Endometrial microvascular endothelial cells (primary cell): ENCODE measurements around the gene CHST5. TPM values are rescaled to one million over a fixed set of nuclear protein-coding genes. Genes with fewer than 3 reads are reported as not detected.

ENCODE experiments used
- in situ Hi-C: cut with HindIII; loops from 2 replicates; pipeline ENCODE4 v1.10.0; 2017; ENCODE audit warnings: low sequenced_read_pairs, low pct_unique_long_range_greater_than_20kb; ENCODE audit errors: inconsistent ontology term
- total RNA-seq: library from RNA; depleted of rRNA; stranded (reverse); fragments of >200 nt; gene quantifications from one replicate; pipeline ENCODE4 v1.2.3, GENCODE V29; 2015; ENCODE audit errors: inconsistent ontology term

The CHST5 gene
- total RNA-seq = not detected

GRCh38 chr16:75535901-75536300 lies at the start of gene CHST5:
Gene CHST5 (minus strand): TSS chr16:75536108. CDS start chr16:75530384, 5,724 bp downstream.
- in situ Hi-C loops = no loop called here

- in situ Hi-C loops = no loop called here
Observed at GRCh38 chr16:75584108-75584507, 48.2 kb upstream of the CHST5 start.

- in situ Hi-C loops = no loop called here
Observed at GRCh38 chr16:75579281-75579834, 43.5 kb upstream of the CHST5 start.

- in situ Hi-C loops = no loop called here
Observed at GRCh38 chr16:75578725-75579124, 42.8 kb upstream of the CHST5 start.

- in situ Hi-C loops = no loop called here
Observed at GRCh38 chr16:75578212-75578611, 42.3 kb upstream of the CHST5 start.

- in situ Hi-C loops = no loop called here
Observed at GRCh38 chr16:75576384-75576811, 40.5 kb upstream of the CHST5 start.

GRCh38 chr16:75575958-75576357 lies 40.0 kb upstream of the CHST5 start:
- in situ Hi-C loops = no loop called here

GRCh38 chr16:75573955-75574354 lies 38.0 kb upstream of the CHST5 start:
- in situ Hi-C loops = loop anchor here (25.0 kb wide), 1 partner anchor 112 kb away; the partner anchor contains the start of gene TMEM170A

GRCh38 chr16:75572864-75573542 lies 37.1 kb upstream of the CHST5 start:
- in situ Hi-C loops = loop anchor here (25.0 kb wide), 1 partner anchor 111 kb away; the partner anchor contains the start of gene TMEM170A

- in situ Hi-C loops = loop anchor here (25.0 kb wide), 1 partner anchor 108 kb away; the partner anchor contains the start of gene TMEM170A
Observed at GRCh38 chr16:75570396-75571065, 34.6 kb upstream of the CHST5 start.

GRCh38 chr16:75567911-75568310 lies 32.0 kb upstream of the CHST5 start:
- in situ Hi-C loops = loop anchor here (25.0 kb wide), 1 partner anchor 106 kb away; the partner anchor contains the start of gene TMEM170A

GRCh38 chr16:75566758-75567255 lies 30.9 kb upstream of the CHST5 start:
- in situ Hi-C loops = loop anchor here (25.0 kb wide), 1 partner anchor 105 kb away; the partner anchor contains the start of gene TMEM170A

GRCh38 chr16:75566040-75566757 lies 30.3 kb upstream of the CHST5 start, which contains the start of gene GABARAPL2:
Gene GABARAPL2 (plus strand): TSS chr16:75566379. CDS start chr16:75566487, 108 bp downstream.
- in situ Hi-C loops = loop anchor here (25.0 kb wide), 1 partner anchor 104 kb away; the partner anchor contains the start of gene TMEM170A

GRCh38 chr16:75565640-75566039 lies 29.7 kb upstream of the CHST5 start:
- in situ Hi-C loops = loop anchor here (25.0 kb wide), 1 partner anchor 103 kb away; the partner anchor contains the start of gene TMEM170A

GRCh38 chr16:75559564-75560372 lies 23.9 kb upstream of the CHST5 start:
- in situ Hi-C loops = loop anchor here (25.0 kb wide), 1 partner anchor 97 kb away; the partner anchor contains the start of gene TMEM170A

GRCh38 chr16:75558846-75559401 lies 23.0 kb upstream of the CHST5 start:
- in situ Hi-C loops = loop anchor here (25.0 kb wide), 1 partner anchor 97 kb away; the partner anchor contains the start of gene TMEM170A

GRCh38 chr16:75556431-75556950 lies 20.6 kb upstream of the CHST5 start:
- in situ Hi-C loops = loop anchor here (25.0 kb wide), 1 partner anchor 94 kb away; the partner anchor contains the start of gene TMEM170A
